Peyer's patch (tissue), 4 donors: ENCODE results near the gene DPYD.

Experiments used
- CTCF ChIP-seq, 6 experiments: fragments of 450-650 bp in 4 of 6; fragments of 200-600 bp in 2 of 6; sonication (generic) in 1 of 6; IDR thresholded peaks; one replicate each; pipeline ENCODE4 v1.5.1; 2017 to 2019; ENCODE audit warnings: antibody characterized with exemption in 6 of 6, mild to moderate bottlenecking in 3 of 6, moderate library complexity in 1 of 6
- POLR2A ChIP-seq, 2 donors: fragments of 450-650 bp; IDR thresholded peaks; one replicate each; pipeline ENCODE4 v1.5.1; 2017; ENCODE audit warnings: antibody characterized with exemption in 2 of 2, mild to moderate bottlenecking in 2 of 2, moderate library complexity in 2 of 2

GRCh38 chr1:97761637-97762036 is 159.2 kb downstream of the DPYD start:
- TF ChIP-seq POLR2A (IDR thresholded peaks at IDR 0.05), result no peak
- TF ChIP-seq CTCF (IDR thresholded peaks at IDR 0.05), result no peak
